GM12891 (cell line): ENCODE results near the gene NUAK2.

ENCODE experiments used
- PAX5 ChIP-seq: IDR thresholded peaks from 2 replicates; pipeline ENCODE4 v1.6.1; 2011; ENCODE audit warnings: low read length, moderate library complexity, mild to moderate bottlenecking; ENCODE audit not compliant: insufficient read depth, severe bottlenecking
- POLR2A ChIP-seq: IDR thresholded peaks from 2 replicates; pipeline ENCODE4 v1.6.1; 2011; ENCODE audit warnings: low read depth, low read length, control low read depth
- POLR2AphosphoS5 ChIP-seq: IDR thresholded peaks from 2 replicates; pipeline ENCODE4 v1.6.1; 2011; ENCODE audit warnings: low read depth, low read length, control low read depth
- SPI1 ChIP-seq: IDR thresholded peaks from 2 replicates; pipeline ENCODE4 v1.6.1; 2011; ENCODE audit warnings: low read depth, low read length, control low read depth
- TAF1 ChIP-seq: IDR thresholded peaks from 2 replicates; pipeline ENCODE4 v1.6.1; 2011; ENCODE audit warnings: low read depth, low read length, control low read depth

DNA sequence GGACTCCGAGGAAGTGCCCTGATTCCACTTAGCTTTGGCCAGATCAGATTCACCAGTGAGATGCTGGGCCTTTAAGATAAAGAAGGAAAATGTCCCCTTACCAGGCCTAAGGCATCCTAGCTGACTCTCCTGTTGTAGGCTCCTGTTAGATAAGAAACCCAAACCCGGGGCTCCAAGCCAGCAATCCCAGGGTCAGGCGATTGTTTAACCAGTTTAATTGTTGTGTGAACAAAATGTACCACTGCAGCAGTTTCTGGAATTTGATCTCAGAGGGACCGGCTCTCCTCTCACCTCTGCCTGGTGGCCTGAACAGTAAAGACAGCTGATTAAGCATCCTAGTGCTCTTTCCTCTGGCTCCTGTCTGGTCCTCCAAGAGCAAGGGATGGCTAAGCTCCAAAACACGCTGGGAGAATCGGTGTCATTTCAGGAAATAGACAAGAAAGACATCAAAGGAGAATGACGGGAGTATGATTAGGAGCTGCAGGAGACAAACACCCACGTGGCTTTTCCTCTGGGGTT lies 44.5 kb upstream of the NUAK2 start:
- TF ChIP-seq POLR2A: no peak
- no peak for TF ChIP-seq POLR2AphosphoS5
- no peak for TF ChIP-seq TAF1
- TF ChIP-seq SPI1: no peak
- TF ChIP-seq PAX5: no peak
